Gastroesophageal sphincter (tissue), 3 donors: ENCODE measurements around the gene ULK3.

Experiments used
- EP300 ChIP-seq: sonication (generic); formaldehyde crosslinking; IDR thresholded peaks from one replicate; pipeline ENCODE4 v1.6.1; 2017; ENCODE audit warnings: antibody characterized with exemption, mild to moderate bottlenecking
- POLR2A ChIP-seq, 2 donors: fragments of 450-650 bp; IDR thresholded peaks; one replicate each; pipeline ENCODE4 v1.6.1; 2017; ENCODE audit warnings: antibody characterized with exemption in 2 of 2, mild to moderate bottlenecking in 2 of 2, moderate library complexity in 1 of 2
- POLR2AphosphoS5 ChIP-seq: sonication (generic); formaldehyde crosslinking; IDR thresholded peaks from one replicate; pipeline ENCODE4 v1.6.1; 2017; ENCODE audit warnings: antibody characterized with exemption
- TF ChIP-seq, protein P1 (sequence below), 4 experiments: fragments of 200-600 bp in 2 of 4; fragments of 450-650 bp in 2 of 4; sonication (generic) in 1 of 4; IDR thresholded peaks; one replicate each; pipeline ENCODE4 v1.5.1; 2017 to 2019; ENCODE audit warnings: antibody characterized with exemption in 4 of 4, mild to moderate bottlenecking in 2 of 4, moderate library complexity in 2 of 4

DNA sequence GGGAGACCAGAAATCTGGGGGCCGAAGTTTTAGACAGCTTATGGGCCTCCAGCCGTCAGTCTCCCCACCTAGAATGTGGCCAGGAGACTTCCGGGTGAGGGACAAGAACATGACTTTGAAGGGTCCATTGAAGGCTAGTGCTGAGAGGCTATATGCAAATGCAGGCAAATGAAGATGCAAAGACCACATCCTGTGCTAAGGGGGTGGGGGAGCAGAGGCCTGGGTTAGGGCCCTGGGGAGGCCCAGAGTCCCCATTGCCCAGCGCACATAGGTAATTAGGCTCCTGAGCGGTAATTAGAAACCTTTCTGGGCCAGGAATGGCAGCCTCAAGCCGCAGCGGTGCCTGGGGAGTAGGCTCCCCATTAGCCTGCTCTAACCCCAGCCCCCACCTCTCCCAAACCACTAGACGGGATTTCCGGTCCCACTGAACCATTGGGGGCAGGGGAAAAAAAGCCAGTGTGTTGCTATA, 54.2 kb downstream of the ULK3 start:
- TF ChIP-seq, protein P1, sequence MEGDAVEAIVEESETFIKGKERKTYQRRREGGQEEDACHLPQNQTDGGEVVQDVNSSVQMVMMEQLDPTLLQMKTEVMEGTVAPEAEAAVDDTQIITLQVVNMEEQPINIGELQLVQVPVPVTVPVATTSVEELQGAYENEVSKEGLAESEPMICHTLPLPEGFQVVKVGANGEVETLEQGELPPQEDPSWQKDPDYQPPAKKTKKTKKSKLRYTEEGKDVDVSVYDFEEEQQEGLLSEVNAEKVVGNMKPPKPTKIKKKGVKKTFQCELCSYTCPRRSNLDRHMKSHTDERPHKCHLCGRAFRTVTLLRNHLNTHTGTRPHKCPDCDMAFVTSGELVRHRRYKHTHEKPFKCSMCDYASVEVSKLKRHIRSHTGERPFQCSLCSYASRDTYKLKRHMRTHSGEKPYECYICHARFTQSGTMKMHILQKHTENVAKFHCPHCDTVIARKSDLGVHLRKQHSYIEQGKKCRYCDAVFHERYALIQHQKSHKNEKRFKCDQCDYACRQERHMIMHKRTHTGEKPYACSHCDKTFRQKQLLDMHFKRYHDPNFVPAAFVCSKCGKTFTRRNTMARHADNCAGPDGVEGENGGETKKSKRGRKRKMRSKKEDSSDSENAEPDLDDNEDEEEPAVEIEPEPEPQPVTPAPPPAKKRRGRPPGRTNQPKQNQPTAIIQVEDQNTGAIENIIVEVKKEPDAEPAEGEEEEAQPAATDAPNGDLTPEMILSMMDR (IDR thresholded peaks at IDR 0.05) = no peak
- TF ChIP-seq POLR2AphosphoS5 (no peak), EP300 (no peak), POLR2A (IDR thresholded peaks at IDR 0.05) (no peak)
